ENCODE results near the gene ATP10D.

ATP10D gene

GRCh38 chr4:47561331-47561730 lies 76.3 kb downstream of the ATP10D start:
- Histone ChIP-seq H3K9me3 (ENCODE audit: low read length) (no peaks in the 10 kb centered on the region), H3K9ac (ENCODE audit: low read length) (no peak overlapping the region), H3K27ac (ENCODE audit: low read depth, low read length) (no peak overlapping the region), H3K27me3 (ENCODE audit: control insufficient read depth in 1 of 2, insufficient read depth in 2 of 2, low read length in 2 of 2) (no peaks in the 10 kb centered on the region), H3K4me1 (ENCODE audit: insufficient read depth, low read length) (no peaks in the 10 kb centered on the region), H3K4me3 (ENCODE audit: low read depth in 1 of 2, low read length in 2 of 2) (no peak overlapping the region), H3K36me3 (ENCODE audit: insufficient read depth, low read length) (peaks cover 16% of the 10 kb centered on the region)

- no peaks in the 10 kb centered on the region for H3K27me3 ChIP-seq (ENCODE audit: control insufficient read depth in 1 of 2, insufficient read depth in 2 of 2, low read length in 2 of 2)
- H3K4me1 ChIP-seq (ENCODE audit: insufficient read depth, low read length), result no peaks in the 10 kb centered on the region
- H3K4me3 ChIP-seq (ENCODE audit: low read depth in 1 of 2, low read length in 2 of 2), result no peak overlapping the region
- no peak overlapping the region for H3K9ac ChIP-seq (ENCODE audit: low read length)
- no peaks in the 10 kb centered on the region for H3K9me3 ChIP-seq (ENCODE audit: low read length)
- no peak overlapping the region for H3K27ac ChIP-seq (ENCODE audit: low read depth, low read length)
- H3K36me3 ChIP-seq (ENCODE audit: insufficient read depth, low read length), result peaks cover 16% of the 10 kb centered on the region
Measured at GRCh38 chr4:47562297-47562696, 77.2 kb downstream of the ATP10D start.

- Histone ChIP-seq H3K4me3 (ENCODE audit: low read depth in 1 of 2, low read length in 2 of 2) (no peak overlapping the region), H3K36me3 (ENCODE audit: insufficient read depth, low read length) (peaks cover 30% of the 10 kb centered on the region), H3K27ac (ENCODE audit: low read depth, low read length) (no peak overlapping the region), H3K27me3 (ENCODE audit: control insufficient read depth in 1 of 2, insufficient read depth in 2 of 2, low read length in 2 of 2) (no peaks in the 10 kb centered on the region), H3K4me1 (ENCODE audit: insufficient read depth, low read length) (no peaks in the 10 kb centered on the region), H3K9me3 (ENCODE audit: low read length) (no peaks in the 10 kb centered on the region), H3K9ac (ENCODE audit: low read length) (no peak overlapping the region)
Measured at GRCh38 chr4:47566566-47566965, 81.5 kb downstream of the ATP10D start.

- Histone ChIP-seq H3K4me1 (ENCODE audit: insufficient read depth, low read length) (no peaks in the 10 kb centered on the region), H3K9me3 (ENCODE audit: low read length) (no peaks in the 10 kb centered on the region), H3K27me3 (ENCODE audit: control insufficient read depth in 1 of 2, insufficient read depth in 2 of 2, low read length in 2 of 2) (no peaks in the 10 kb centered on the region), H3K27ac (ENCODE audit: low read depth, low read length) (no peak overlapping the region), H3K9ac (ENCODE audit: low read length) (no peak overlapping the region), H3K36me3 (ENCODE audit: insufficient read depth, low read length) (peaks cover 34% of the 10 kb centered on the region), H3K4me3 (ENCODE audit: low read depth in 1 of 2, low read length in 2 of 2) (no peak overlapping the region)
Measured at GRCh38 chr4:47566969-47567368, 81.9 kb downstream of the ATP10D start.

GRCh38 chr4:47567511-47567910 lies 82.4 kb downstream of the ATP10D start:
- H3K9ac ChIP-seq (ENCODE audit: low read length), result no peak overlapping the region

GRCh38 chr4:47570816-47571215 lies 85.7 kb downstream of the ATP10D start:
- Histone ChIP-seq H3K9me3 (ENCODE audit: low read length) (no peaks in the 10 kb centered on the region), H3K27ac (ENCODE audit: low read depth, low read length) (no peak overlapping the region), H3K36me3 (ENCODE audit: insufficient read depth, low read length) (peaks cover 60% of the 10 kb centered on the region), H3K9ac (ENCODE audit: low read length) (no peak overlapping the region), H3K27me3 (ENCODE audit: control insufficient read depth in 1 of 2, insufficient read depth in 2 of 2, low read length in 2 of 2) (no peaks in the 10 kb centered on the region), H3K4me3 (ENCODE audit: low read depth in 1 of 2, low read length in 2 of 2) (no peak overlapping the region), H3K4me1 (ENCODE audit: insufficient read depth, low read length) (no peaks in the 10 kb centered on the region)

More at GRCh38 chr4:47567511-47567910, 82.4 kb downstream of the ATP10D start:
- Histone ChIP-seq H3K4me1 (ENCODE audit: insufficient read depth, low read length) (no peaks in the 10 kb centered on the region), H3K27ac (ENCODE audit: low read depth, low read length) (no peak overlapping the region), H3K27me3 (ENCODE audit: control insufficient read depth in 1 of 2, insufficient read depth in 2 of 2, low read length in 2 of 2) (no peaks in the 10 kb centered on the region), H3K4me3 (ENCODE audit: low read depth in 1 of 2, low read length in 2 of 2) (no peak overlapping the region), H3K9me3 (ENCODE audit: low read length) (no peaks in the 10 kb centered on the region), H3K36me3 (ENCODE audit: insufficient read depth, low read length) (peaks cover 40% of the 10 kb centered on the region)

GRCh38 chr4:47572981-47573380 lies 87.9 kb downstream of the ATP10D start:
- H3K36me3 ChIP-seq (ENCODE audit: insufficient read depth, low read length), result peaks cover 68% of the 10 kb centered on the region

GRCh38 chr4:47577779-47578553 lies 92.9 kb downstream of the ATP10D start:
- Histone ChIP-seq H3K36me3 (ENCODE audit: insufficient read depth, low read length) (peaks cover 56% of the 10 kb centered on the region), H3K9me3 (ENCODE audit: low read length) (no peaks in the 10 kb centered on the region), H3K27ac (ENCODE audit: low read depth, low read length) (no peak overlapping the region), H3K27me3 (ENCODE audit: control insufficient read depth in 1 of 2, insufficient read depth in 2 of 2, low read length in 2 of 2) (no peaks in the 10 kb centered on the region), H3K9ac (ENCODE audit: low read length) (no peak overlapping the region), H3K4me1 (ENCODE audit: insufficient read depth, low read length) (no peaks in the 10 kb centered on the region), H3K4me3 (ENCODE audit: low read depth in 1 of 2, low read length in 2 of 2) (no peak overlapping the region)

More at GRCh38 chr4:47572981-47573380, 87.9 kb downstream of the ATP10D start:
- no peaks in the 10 kb centered on the region for H3K4me1 ChIP-seq (ENCODE audit: insufficient read depth, low read length)
- H3K9me3 ChIP-seq (ENCODE audit: low read length), result no peaks in the 10 kb centered on the region
- H3K9ac ChIP-seq (ENCODE audit: low read length), result no peak overlapping the region
- H3K4me3 ChIP-seq (ENCODE audit: low read depth in 1 of 2, low read length in 2 of 2), result no peak overlapping the region
- H3K27ac ChIP-seq (ENCODE audit: low read depth, low read length), result no peak overlapping the region
- no peaks in the 10 kb centered on the region for H3K27me3 ChIP-seq (ENCODE audit: control insufficient read depth in 1 of 2, insufficient read depth in 2 of 2, low read length in 2 of 2)

GRCh38 chr4:47579235-47579634 lies 94.2 kb downstream of the ATP10D start:
- no peak overlapping the region for H3K9ac ChIP-seq (ENCODE audit: low read length)
- no peaks in the 10 kb centered on the region for H3K9me3 ChIP-seq (ENCODE audit: low read length)
- no peak overlapping the region for H3K27ac ChIP-seq (ENCODE audit: low read depth, low read length)
- no peaks in the 10 kb centered on the region for H3K27me3 ChIP-seq (ENCODE audit: control insufficient read depth in 1 of 2, insufficient read depth in 2 of 2, low read length in 2 of 2)
- H3K4me3 ChIP-seq (ENCODE audit: low read depth in 1 of 2, low read length in 2 of 2), result no peak overlapping the region
- no peaks in the 10 kb centered on the region for H3K4me1 ChIP-seq (ENCODE audit: insufficient read depth, low read length)
- H3K36me3 ChIP-seq (ENCODE audit: insufficient read depth, low read length), result peaks cover 51% of the 10 kb centered on the region

GRCh38 chr4:47590325-47590724 lies 105.2 kb downstream of the ATP10D start:
- Histone ChIP-seq H3K9ac (ENCODE audit: low read length) (no peak overlapping the region), H3K4me3 (ENCODE audit: low read depth in 1 of 2, low read length in 2 of 2) (no peak overlapping the region), H3K4me1 (ENCODE audit: insufficient read depth, low read length) (no peaks in the 10 kb centered on the region), H3K9me3 (ENCODE audit: low read length) (no peaks in the 10 kb centered on the region), H3K27ac (ENCODE audit: low read depth, low read length) (no peak overlapping the region), H3K27me3 (ENCODE audit: control insufficient read depth in 1 of 2, insufficient read depth in 2 of 2, low read length in 2 of 2) (no peaks in the 10 kb centered on the region), H3K36me3 (ENCODE audit: insufficient read depth, low read length) (peaks cover 59% of the 10 kb centered on the region)

- Histone ChIP-seq H3K27ac (ENCODE audit: low read depth, low read length) (no peak overlapping the region), H3K9ac (ENCODE audit: low read length) (no peak overlapping the region), H3K9me3 (ENCODE audit: low read length) (no peaks in the 10 kb centered on the region), H3K4me3 (ENCODE audit: low read depth in 1 of 2, low read length in 2 of 2) (no peak overlapping the region), H3K4me1 (ENCODE audit: insufficient read depth, low read length) (no peaks in the 10 kb centered on the region), H3K27me3 (ENCODE audit: control insufficient read depth in 1 of 2, insufficient read depth in 2 of 2, low read length in 2 of 2) (no peaks in the 10 kb centered on the region), H3K36me3 (ENCODE audit: insufficient read depth, low read length) (no peaks in the 10 kb centered on the region)
Measured at GRCh38 chr4:47597696-47598095, 112.6 kb downstream of the ATP10D start.

- Histone ChIP-seq H3K27ac (ENCODE audit: low read depth, low read length) (no peak overlapping the region), H3K9me3 (ENCODE audit: low read length) (no peaks in the 10 kb centered on the region), H3K27me3 (ENCODE audit: control insufficient read depth in 1 of 2, insufficient read depth in 2 of 2, low read length in 2 of 2) (no peaks in the 10 kb centered on the region), H3K9ac (ENCODE audit: low read length) (no peak overlapping the region), H3K36me3 (ENCODE audit: insufficient read depth, low read length) (no peaks in the 10 kb centered on the region), H3K4me1 (ENCODE audit: insufficient read depth, low read length) (no peaks in the 10 kb centered on the region), H3K4me3 (ENCODE audit: low read depth in 1 of 2, low read length in 2 of 2) (no peak overlapping the region)
Measured at GRCh38 chr4:47598320-47598719, 113.2 kb downstream of the ATP10D start.

Data from muscle layer of colon (tissue), 2 donors.